Esophagus squamous epithelium (tissue), 5 donors: Measurements from ENCODE around the gene GPR146. TPM values are rescaled to one million over a fixed set of nuclear protein-coding genes. Genes with fewer than 3 reads are reported as not detected.

ENCODE experiments used
- DNase-seq: peaks from one replicate; lab custom pipeline; 2025; lab: John Stamatoyannopoulos, UW
- H3K27ac ChIP-seq, 4 donors: fragments of 200-600 bp; sonication (generic); one replicate each; pipeline ENCODE4 v1.5.1; 2016 to 2019; ENCODE audit warnings: mild to moderate bottlenecking in 1 of 4
- H3K27me3 ChIP-seq, 4 donors: fragments of 200-600 bp; sonication (generic); 1 replicate in 3 of 4; 2 replicates in 1 of 4; pipeline versions ENCODE4 v1.5.1 to v1.6.0; 2017 to 2021; ENCODE audit warnings: antibody characterized with exemption in 1 of 4
- H3K36me3 ChIP-seq, 3 donors: fragments of 200-600 bp; sonication (generic); one replicate each; pipeline ENCODE4 v1.5.1; 2016 to 2019
- H3K4me1 ChIP-seq, 3 donors: fragments of 200-600 bp; sonication (generic); one replicate each; pipeline ENCODE4 v1.5.1; 2017 to 2019
- H3K4me3 ChIP-seq, 4 donors: fragments of 200-600 bp; sonication (generic); 1 replicate in 3 of 4; 2 replicates in 1 of 4; pipeline ENCODE4 v1.5.1; 2016 to 2019; ENCODE audit warnings: mild to moderate bottlenecking in 2 of 4, moderate library complexity in 1 of 4
- H3K9me3 ChIP-seq, 3 donors: fragments of 200-600 bp; sonication (generic); one replicate each; pipeline ENCODE4 v1.5.1; 2016 to 2019
- POLR2A ChIP-seq, 4 donors: fragments of 450-650 bp; IDR thresholded peaks; one replicate each; pipeline ENCODE4 v1.6.1; 2017; ENCODE audit warnings: antibody characterized with exemption in 4 of 4, mild to moderate bottlenecking in 4 of 4, moderate library complexity in 3 of 4
- WGBS, 2 donors: methylation state at CpG; one replicate each; pipeline ENCODE4 v1.1.5; 2018; 5-methylcytosine and 5-hydroxymethylcytosine counted together
- intact Hi-C: fragments of 100-400 bp; cut with DNase I; formaldehyde crosslinking; loops from one replicate; pipeline ENCODE4 v1.15.0; 2022
- total RNA-seq, 4 donors: library from RNA; depleted of rRNA; stranded (reverse); fragments of >200 nt; gene quantifications; one replicate each; pipeline ENCODE4 v1.1.0, GENCODE V29; 2016
- TF ChIP-seq, protein P1 (sequence below), 6 experiments: fragments of 450-650 bp in 4 of 6; fragments of 200-600 bp in 2 of 6; sonication (generic) in 2 of 6; IDR thresholded peaks; one replicate each; pipeline ENCODE4 v1.5.1; 2016 to 2019; ENCODE audit warnings: antibody characterized with exemption in 6 of 6, mild to moderate bottlenecking in 4 of 6, moderate library complexity in 4 of 6
- donor health status: DM: yes; HTN: yes; CAD: no.

Gene GPR146
- total RNA-seq, 4 donors from 2014 or later: 1.1 to 12.8 (median 3.5) TPM

- H3K4me1 ChIP-seq: no peaks in the 10 kb centered on the region
- TF ChIP-seq POLR2A (IDR thresholded peaks at IDR 0.05): no peak
- TF ChIP-seq, protein P1, sequence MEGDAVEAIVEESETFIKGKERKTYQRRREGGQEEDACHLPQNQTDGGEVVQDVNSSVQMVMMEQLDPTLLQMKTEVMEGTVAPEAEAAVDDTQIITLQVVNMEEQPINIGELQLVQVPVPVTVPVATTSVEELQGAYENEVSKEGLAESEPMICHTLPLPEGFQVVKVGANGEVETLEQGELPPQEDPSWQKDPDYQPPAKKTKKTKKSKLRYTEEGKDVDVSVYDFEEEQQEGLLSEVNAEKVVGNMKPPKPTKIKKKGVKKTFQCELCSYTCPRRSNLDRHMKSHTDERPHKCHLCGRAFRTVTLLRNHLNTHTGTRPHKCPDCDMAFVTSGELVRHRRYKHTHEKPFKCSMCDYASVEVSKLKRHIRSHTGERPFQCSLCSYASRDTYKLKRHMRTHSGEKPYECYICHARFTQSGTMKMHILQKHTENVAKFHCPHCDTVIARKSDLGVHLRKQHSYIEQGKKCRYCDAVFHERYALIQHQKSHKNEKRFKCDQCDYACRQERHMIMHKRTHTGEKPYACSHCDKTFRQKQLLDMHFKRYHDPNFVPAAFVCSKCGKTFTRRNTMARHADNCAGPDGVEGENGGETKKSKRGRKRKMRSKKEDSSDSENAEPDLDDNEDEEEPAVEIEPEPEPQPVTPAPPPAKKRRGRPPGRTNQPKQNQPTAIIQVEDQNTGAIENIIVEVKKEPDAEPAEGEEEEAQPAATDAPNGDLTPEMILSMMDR (IDR thresholded peaks at IDR 0.05): peak in 4 of 6 experiments; percentile 7 to 39 (median 12)
- WGBS, 2 donors: 80% methylated on average over 1 of the region's 7 CpGs; no CpG with 5 or more reads in 1 of the 2 donors
- peaks cover 0 to 57% (median 0%) of the 10 kb centered on the region in 3 donors for H3K36me3 ChIP-seq
- no peak overlapping the region for H3K27ac ChIP-seq
- intact Hi-C loops: no loop called here
- no peaks in the 10 kb centered on the region for H3K9me3 ChIP-seq
- H3K27me3 ChIP-seq: no peaks in the 10 kb centered on the region
- no peak for DNase-seq
- H3K4me3 ChIP-seq: no peak overlapping the region
Observed at GRCh38 chr7:1020849-1021251, 23.5 kb upstream of the GPR146 start.

DNA sequence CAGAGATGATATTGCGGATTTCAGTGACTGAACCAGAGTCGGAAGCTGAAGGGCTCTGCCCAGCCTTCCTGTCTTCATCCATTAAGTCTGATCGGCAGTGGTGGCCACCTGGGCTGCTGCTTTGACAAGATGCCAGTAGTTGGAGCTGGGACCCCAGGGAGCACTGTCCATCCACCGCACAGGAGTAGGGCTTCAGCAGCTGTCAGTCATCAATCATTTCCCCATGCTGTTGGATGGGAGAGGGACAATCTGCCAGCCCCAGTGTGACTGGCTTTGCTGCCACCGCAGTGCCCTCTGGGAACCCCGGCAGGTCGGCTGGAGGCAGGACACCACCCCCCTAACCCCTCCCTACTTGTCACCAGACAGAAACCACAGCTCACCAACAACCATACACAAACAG lies 23.0 kb upstream of the GPR146 start:
- intact Hi-C loops: no loop called here

GRCh38 chr7:1021931-1022330 lies 22.4 kb upstream of the GPR146 start:
- intact Hi-C loops: no loop called here

More for the DNA sequence above, 23.0 kb upstream of the GPR146 start:
- H3K9me3 ChIP-seq: no peaks in the 10 kb centered on the region
- no peaks in the 10 kb centered on the region for H3K27me3 ChIP-seq
- no peak for TF ChIP-seq POLR2A (IDR thresholded peaks at IDR 0.05)
- TF ChIP-seq, protein P1 (IDR thresholded peaks at IDR 0.05): no peak
- no peak overlapping the region for H3K4me3 ChIP-seq
- H3K4me1 ChIP-seq: peaks cover 0 to 3% (median 0%) of the 10 kb centered on the region in 3 donors
- DNase-seq: no peak
- 94 to 100% methylated on average over 3 to 4 of the region's 7 CpGs for WGBS, 2 donors
- H3K36me3 ChIP-seq: peaks cover 0 to 63% (median 0%) of the 10 kb centered on the region in 3 donors
- no peak overlapping the region for H3K27ac ChIP-seq

GRCh38 chr7:1022356-1022755 lies 22.0 kb upstream of the GPR146 start:
- Histone ChIP-seq H3K9me3 (no peaks in the 10 kb centered on the region), H3K4me3 (no peak overlapping the region), H3K27me3 (no peaks in the 10 kb centered on the region), H3K4me1 (peaks cover 3 to 13% (median 4%) of the 10 kb centered on the region in 3 donors), H3K27ac (no peak overlapping the region), H3K36me3 (peaks cover 0 to 64% (median 0%) of the 10 kb centered on the region in 3 donors)
- TF ChIP-seq, protein P1 (IDR thresholded peaks at IDR 0.05): no peak
- TF ChIP-seq POLR2A (IDR thresholded peaks at IDR 0.05): no peak
- no peak for DNase-seq
- intact Hi-C loops: no loop called here
- 95 to 96% methylated on average over 17 of the region's 17 CpGs for WGBS, 2 donors

More at GRCh38 chr7:1021931-1022330, 22.4 kb upstream of the GPR146 start:
- no peaks in the 10 kb centered on the region for H3K9me3 ChIP-seq
- H3K4me1 ChIP-seq: peaks cover 0 to 8% (median 0%) of the 10 kb centered on the region in 3 donors
- DNase-seq: no peak
- H3K36me3 ChIP-seq: peaks cover 0 to 67% (median 0%) of the 10 kb centered on the region in 3 donors
- TF ChIP-seq, protein P1 (IDR thresholded peaks at IDR 0.05): no peak
- no peak for TF ChIP-seq POLR2A (IDR thresholded peaks at IDR 0.05)
- H3K27me3 ChIP-seq: no peaks in the 10 kb centered on the region
- H3K4me3 ChIP-seq: no peak overlapping the region
- 83 to 91% methylated on average over 1 to 7 of the region's 25 CpGs for WGBS, 2 donors
- H3K27ac ChIP-seq: no peak overlapping the region

DNA sequence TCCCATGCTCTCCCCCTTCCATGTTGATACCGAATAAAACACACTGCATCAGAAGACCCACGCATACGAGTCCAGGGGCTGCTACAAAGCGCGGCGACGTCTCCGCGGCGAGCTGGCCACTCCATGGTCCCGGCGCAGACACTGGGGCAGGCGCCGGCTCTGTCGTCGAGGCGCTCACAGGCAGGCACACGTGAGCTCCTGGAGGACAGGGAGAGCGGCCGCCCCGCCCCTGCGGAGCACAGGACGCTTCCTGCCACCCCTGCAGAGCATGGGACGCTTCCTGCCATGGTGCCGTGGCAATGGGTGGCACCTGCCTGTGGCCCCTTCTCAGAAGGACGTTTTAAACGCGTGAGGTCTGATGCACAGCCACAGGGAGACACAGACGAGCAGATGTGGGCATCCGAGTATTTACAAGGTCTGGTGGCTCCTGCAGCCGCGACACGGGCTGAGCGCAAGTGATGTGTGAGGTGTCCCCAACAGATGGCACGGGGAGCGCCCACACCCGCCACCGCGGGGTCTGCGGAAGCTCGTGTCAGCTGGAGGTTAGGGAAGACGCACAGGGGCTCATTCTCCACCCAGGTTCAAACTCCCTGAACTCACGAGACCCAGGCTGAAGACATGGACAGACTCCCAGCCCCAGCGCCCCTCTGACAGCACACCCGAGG lies 21.4 kb upstream of the GPR146 start:
- H3K27me3 ChIP-seq: no peaks in the 10 kb centered on the region
- WGBS, 2 donors: 95 to 98% methylated on average over 13 to 17 of the region's 45 CpGs
- H3K36me3 ChIP-seq: peaks cover 0 to 60% (median 0%) of the 10 kb centered on the region in 3 donors
- no peaks in the 10 kb centered on the region for H3K9me3 ChIP-seq
- peaks cover 7 to 19% (median 9%) of the 10 kb centered on the region in 3 donors for H3K4me1 ChIP-seq
- H3K27ac ChIP-seq: no peak overlapping the region
- no peak overlapping the region for H3K4me3 ChIP-seq
- intact Hi-C loops: no loop called here
- no peak for TF ChIP-seq POLR2A (IDR thresholded peaks at IDR 0.05)
- TF ChIP-seq, protein P1 (IDR thresholded peaks at IDR 0.05): no peak
- DNase-seq: no peak
